Measurements from ENCODE around the gene CHMP5.
A peak's percentile ranks its signal among the peaks of the same experiment; 100 is the strongest.

Gene CHMP5

DNA sequence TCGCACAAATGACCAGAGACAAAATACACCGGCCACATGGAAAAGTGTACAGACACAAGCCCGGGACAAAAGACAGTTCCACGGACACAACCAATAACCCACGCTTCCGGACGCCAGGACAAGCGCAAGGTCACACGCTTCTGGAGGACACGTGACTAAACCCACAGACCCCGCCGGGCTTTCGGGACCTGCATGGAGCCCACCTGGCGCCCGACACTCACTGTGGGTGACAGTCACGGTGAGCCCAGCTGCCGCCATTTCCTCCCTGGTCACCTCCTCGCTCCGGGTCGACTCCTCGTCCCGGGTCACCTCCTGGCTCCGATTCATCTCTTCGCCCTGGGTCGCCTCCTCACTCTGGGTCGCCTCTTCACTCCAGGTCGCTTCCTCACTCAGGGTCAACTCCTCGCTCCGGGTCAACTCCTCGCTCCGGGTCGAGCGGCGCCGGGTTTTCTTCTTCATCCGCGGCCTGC, 811 bp upstream of the CHMP5 start:
- peak overlapping the region; percentile 83 for H3K27ac ChIP-seq

DNA sequence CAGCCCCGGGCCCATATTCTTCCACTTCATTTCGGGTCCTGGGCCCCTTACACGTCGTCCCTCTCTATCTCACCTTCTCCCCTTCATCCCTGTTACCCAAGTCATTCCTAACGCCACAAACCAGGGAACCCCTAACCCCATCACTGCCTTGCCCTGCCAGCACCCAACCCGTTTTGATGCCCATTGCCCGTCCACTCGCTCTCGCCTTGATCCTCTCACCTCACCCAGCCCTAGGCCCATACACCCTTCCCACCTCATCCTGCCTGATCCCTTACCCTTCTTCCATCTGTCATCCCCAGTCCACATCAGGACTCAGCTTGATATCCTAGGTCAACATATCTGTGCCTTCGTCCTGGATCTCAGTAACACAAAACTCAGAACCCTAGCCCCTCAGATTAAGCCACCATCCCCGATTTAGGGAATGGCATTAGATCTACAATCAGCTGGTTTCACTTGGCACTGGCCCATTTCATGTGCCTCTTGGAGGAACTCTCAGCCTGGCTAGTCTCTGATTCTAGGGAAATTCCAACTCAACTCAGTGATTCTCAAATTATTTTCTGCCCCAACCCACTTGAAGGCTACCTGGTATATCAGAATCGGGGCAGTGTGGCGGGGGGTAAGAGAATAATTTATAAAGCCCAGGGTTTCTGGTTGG, 489 bp downstream of the CHMP5 start:
- peak overlapping the region; percentile 83 for H3K27ac ChIP-seq
- TF ChIP-seq, protein P1, sequence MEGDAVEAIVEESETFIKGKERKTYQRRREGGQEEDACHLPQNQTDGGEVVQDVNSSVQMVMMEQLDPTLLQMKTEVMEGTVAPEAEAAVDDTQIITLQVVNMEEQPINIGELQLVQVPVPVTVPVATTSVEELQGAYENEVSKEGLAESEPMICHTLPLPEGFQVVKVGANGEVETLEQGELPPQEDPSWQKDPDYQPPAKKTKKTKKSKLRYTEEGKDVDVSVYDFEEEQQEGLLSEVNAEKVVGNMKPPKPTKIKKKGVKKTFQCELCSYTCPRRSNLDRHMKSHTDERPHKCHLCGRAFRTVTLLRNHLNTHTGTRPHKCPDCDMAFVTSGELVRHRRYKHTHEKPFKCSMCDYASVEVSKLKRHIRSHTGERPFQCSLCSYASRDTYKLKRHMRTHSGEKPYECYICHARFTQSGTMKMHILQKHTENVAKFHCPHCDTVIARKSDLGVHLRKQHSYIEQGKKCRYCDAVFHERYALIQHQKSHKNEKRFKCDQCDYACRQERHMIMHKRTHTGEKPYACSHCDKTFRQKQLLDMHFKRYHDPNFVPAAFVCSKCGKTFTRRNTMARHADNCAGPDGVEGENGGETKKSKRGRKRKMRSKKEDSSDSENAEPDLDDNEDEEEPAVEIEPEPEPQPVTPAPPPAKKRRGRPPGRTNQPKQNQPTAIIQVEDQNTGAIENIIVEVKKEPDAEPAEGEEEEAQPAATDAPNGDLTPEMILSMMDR (IDR thresholded peaks at IDR 0.05): no peak
- TF ChIP-seq ZFX (IDR thresholded peaks at IDR 0.05; ENCODE audit: borderline replicate concordance): no peak

More for the DNA sequence above, 811 bp upstream of the CHMP5 start:
- TF ChIP-seq, protein P1 (IDR thresholded peaks at IDR 0.05): no peak
- no peak for TF ChIP-seq ZFX (IDR thresholded peaks at IDR 0.05; ENCODE audit: borderline replicate concordance)

DNA sequence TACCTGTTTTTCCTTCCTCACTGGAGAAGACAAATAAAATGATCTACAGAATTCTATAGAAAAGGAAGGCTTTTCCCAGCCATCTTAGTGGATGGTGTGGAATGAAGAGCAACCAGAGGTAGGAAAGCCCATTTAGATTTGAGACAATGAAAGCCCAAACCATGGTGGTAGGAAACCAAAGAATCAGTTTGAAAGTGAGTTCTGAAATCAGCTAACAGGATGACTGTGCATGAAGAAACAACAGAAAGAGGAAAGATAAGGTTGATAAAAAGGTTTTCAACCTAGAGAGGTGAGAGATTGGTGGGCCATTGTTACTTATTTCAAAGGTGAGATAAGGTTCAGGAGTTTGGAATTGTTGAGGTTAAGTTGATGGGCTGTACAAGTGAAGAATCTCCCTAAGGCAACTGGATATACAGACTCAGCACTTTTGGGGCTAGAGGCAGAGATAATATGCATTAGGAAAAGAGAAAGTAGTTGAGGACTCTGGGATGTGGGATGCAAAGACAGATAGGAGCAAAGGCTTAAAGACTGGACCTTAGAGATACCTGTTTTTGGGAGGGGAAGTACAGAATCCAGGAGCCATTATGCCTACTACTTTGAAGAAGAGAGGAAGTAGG, 2.4 kb downstream of the CHMP5 start:
- TF ChIP-seq, protein P1 (IDR thresholded peaks at IDR 0.05): no peak
- no peak for TF ChIP-seq ZFX (IDR thresholded peaks at IDR 0.05; ENCODE audit: borderline replicate concordance)
- H3K27ac ChIP-seq: no peak overlapping the region

DNA sequence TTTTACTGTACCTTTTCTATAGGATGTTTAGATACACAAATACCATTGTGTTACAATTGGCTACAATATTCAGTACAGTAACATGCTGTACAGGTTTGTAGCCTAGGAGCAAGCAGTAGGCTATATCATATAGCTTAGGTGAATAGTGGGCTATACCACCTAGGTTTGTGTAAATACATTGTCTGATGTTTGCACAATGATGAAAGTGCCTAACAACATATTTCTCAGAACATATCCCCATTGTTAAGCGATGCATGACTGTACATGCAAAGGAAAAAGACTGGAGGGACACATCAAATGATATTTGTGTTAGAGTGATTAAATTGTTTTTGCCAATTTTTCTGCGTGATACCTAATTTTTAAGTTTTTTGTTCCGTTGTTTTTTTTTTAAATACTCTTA, 5.3 kb downstream of the CHMP5 start:
- TF ChIP-seq ZFX (IDR thresholded peaks at IDR 0.05; ENCODE audit: borderline replicate concordance): no peak
- TF ChIP-seq, protein P1 (IDR thresholded peaks at IDR 0.05): no peak
- H3K27ac ChIP-seq: no peak overlapping the region

DNA sequence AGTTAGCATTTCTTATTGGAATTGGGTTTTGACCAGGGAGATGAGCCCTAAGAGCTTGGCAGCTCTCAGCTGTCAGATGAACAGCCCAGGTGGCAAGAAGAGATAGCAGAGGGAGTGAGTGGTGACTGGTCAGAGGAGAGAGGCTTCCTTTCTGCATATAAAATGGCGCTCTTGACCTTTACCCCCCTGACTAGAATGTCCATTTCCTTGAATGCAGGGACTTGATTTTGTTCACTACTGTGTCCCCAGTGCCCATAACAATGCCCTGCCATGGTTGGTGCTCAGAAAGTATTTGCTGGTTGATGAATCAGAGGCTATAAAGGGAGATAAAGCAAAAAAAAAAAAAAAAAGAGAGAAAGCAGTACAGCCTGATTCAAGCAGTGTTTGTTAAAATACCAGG, 7.2 kb downstream of the CHMP5 start:
- H3K27ac ChIP-seq: no peak overlapping the region
- TF ChIP-seq, protein P1 (IDR thresholded peaks at IDR 0.05): no peak
- TF ChIP-seq ZFX (IDR thresholded peaks at IDR 0.05; ENCODE audit: borderline replicate concordance): no peak

DNA sequence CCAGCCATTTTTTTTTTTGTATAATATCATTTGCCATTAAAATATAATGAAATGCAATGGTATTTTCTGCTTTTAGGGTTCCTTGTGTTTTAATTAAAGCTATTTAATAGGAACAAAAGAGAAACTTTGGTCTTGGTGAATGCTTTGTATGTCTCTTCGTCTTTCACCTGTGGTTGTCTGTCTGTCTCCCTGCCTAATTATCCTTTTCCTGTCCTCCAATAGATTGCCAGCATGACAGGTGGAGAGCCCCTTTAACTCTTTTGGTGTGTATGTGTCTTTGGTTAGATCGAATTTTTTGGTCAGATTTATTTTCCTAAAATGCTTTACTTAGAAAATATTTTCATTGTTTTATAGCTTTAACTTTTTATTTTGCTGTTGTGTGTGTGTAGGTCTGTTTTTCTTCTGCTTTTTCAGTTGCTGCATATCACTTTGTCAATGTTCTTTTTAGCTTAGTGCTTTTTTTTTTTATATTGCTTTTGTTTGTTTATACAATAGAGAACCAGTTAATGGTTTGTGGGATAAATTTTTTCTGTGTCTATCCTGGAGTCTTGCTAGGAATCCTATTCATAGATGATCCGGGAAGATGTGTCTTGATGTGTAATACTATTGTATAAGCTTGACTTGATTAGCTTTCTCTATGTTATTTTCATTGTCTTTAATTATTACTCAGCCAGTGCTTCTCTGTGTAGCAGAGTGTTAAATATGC, 8.6 kb downstream of the CHMP5 start:
- TF ChIP-seq, protein P1 (IDR thresholded peaks at IDR 0.05): no peak
- TF ChIP-seq ZFX (IDR thresholded peaks at IDR 0.05; ENCODE audit: borderline replicate concordance): no peak
- H3K27ac ChIP-seq: no peak overlapping the region

DNA sequence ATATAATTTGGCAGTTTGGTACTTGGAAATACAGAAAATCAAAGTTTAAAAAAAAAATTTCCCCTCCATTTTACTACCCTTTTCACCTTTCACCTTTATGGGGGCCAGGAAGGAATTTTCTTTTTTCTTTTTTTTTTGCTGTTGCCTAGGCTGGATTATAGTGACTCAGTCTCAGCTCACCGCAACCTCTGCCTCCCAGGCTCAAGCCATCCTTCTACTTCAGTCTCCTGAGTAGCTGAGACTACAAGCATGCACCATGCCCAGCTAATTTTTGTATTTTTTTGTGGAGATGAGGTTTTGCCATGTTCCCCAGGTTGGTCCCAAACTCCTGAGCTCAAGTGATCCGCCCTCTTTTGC, 9.1 kb downstream of the CHMP5 start:
- TF ChIP-seq, protein P1 (IDR thresholded peaks at IDR 0.05): no peak
- TF ChIP-seq ZFX (IDR thresholded peaks at IDR 0.05; ENCODE audit: borderline replicate concordance): no peak
- no peak overlapping the region for H3K27ac ChIP-seq
